RKO (cell line): ENCODE data around the gene DCAF8.
"Not testable (repeated sequence)": the region's sequence is repeated elsewhere in the genome, so short reads cannot be mapped to it uniquely, and the experiment has no call there.

Experiments used
- DNase-seq: peaks from one replicate; pipeline ENCODE4 v3.0.0-alpha.2; 2016; ENCODE audit warnings: low spot score

DCAF8 gene

GRCh38 chr1:160261893-160262794, at the start of gene DCAF8:
Gene DCAF8 (minus strand): TSS chr1:160262549. CDS start chr1:160244008, 18,541 bp downstream.
- DNase-seq, result peak; percentile 98

GRCh38 chr1:160309571-160309970, 47.2 kb upstream of the DCAF8 start:
- DNase-seq, result no peak

- no peak for DNase-seq
These were observed 46.8 kb upstream of the DCAF8 start for GRCh38 chr1:160309185-160309557.

GRCh38 chr1:160308451-160309184, 46.3 kb upstream of the DCAF8 start:
- DNase-seq, result no peak

GRCh38 chr1:160307118-160307791, 44.9 kb upstream of the DCAF8 start:
- DNase-seq, result no peak

- DNase-seq, result no peak
These were observed 37.8 kb upstream of the DCAF8 start for GRCh38 chr1:160300173-160300572.

- DNase-seq, result no peak
These were observed 33.7 kb upstream of the DCAF8 start for GRCh38 chr1:160296036-160296435.

GRCh38 chr1:160293020-160293968, 30.9 kb upstream of the DCAF8 start:
- DNase-seq, result no peak

GRCh38 chr1:160291248-160292220, 29.2 kb upstream of the DCAF8 start:
- DNase-seq, result peak; percentile 70

- not testable (repeated sequence) for DNase-seq
These were observed 25.4 kb upstream of the DCAF8 start for GRCh38 chr1:160287769-160288168.

GRCh38 chr1:160285506-160285905, 23.2 kb upstream of the DCAF8 start:
- no peak for DNase-seq

- peak; percentile 93 for DNase-seq
These were observed 22.5 kb upstream of the DCAF8 start, which contains the start of gene PEX19 for GRCh38 chr1:160284782-160285344. Gene PEX19 (minus strand): TSS chr1:160285133. CDS start chr1:160285124, 9 bp downstream.

GRCh38 chr1:160284220-160284781, 22.0 kb upstream of the DCAF8 start:
- DNase-seq, result peak; percentile 58

- DNase-seq, result no peak
These were observed 20.5 kb upstream of the DCAF8 start for GRCh38 chr1:160282807-160283206.

- no peak for DNase-seq
These were observed 15.6 kb upstream of the DCAF8 start for GRCh38 chr1:160277987-160278386.

- no peak for DNase-seq
These were observed 15.0 kb upstream of the DCAF8 start for GRCh38 chr1:160277330-160277729.

- DNase-seq, result no peak
These were observed 8.7 kb upstream of the DCAF8 start for GRCh38 chr1:160271025-160271424.

- DNase-seq, result no peak
These were observed 5.1 kb upstream of the DCAF8 start for GRCh38 chr1:160267284-160267991.
